Heart right ventricle (tissue), 16 donors: Measurements from ENCODE around the gene TPBGL. TPM values are rescaled to one million over a fixed set of nuclear protein-coding genes. Genes with fewer than 3 reads are reported as not detected.
"Not testable (repeated sequence)": the region's sequence is repeated elsewhere in the genome, so short reads cannot be mapped to it uniquely, and the experiment has no call there.

Source experiments
- ATAC-seq, 8 donors: fragments of 200-7000 bp; cut with Tn5 transposase; one replicate each; pipeline ENCODE4 v1.9.1; 2020; ENCODE audit warnings: mild to moderate bottlenecking in 8 of 8, moderate library complexity in 8 of 8, moderate number of reproducible peaks in 1 of 8
- DNase-seq, 2 donors: peaks; one replicate each; pipeline ENCODE4 v3.0.0-alpha.2; 2020
- H3K27ac ChIP-seq, 10 donors: fragments of 200-600 bp; sonication (generic) in 2 of 10; one replicate each; pipeline versions ENCODE4 v1.5.0 to v1.8.0; 2020 to 2022; ENCODE audit warnings: mild to moderate bottlenecking in 3 of 10
- H3K27me3 ChIP-seq, 7 donors: fragments of 200-600 bp; one replicate each; pipeline ENCODE4 v1.8.0; 2021 to 2022; ENCODE audit warnings: mild to moderate bottlenecking in 2 of 7
- H3K36me3 ChIP-seq, 9 donors: fragments of 200-600 bp; sonication (generic) in 1 of 9; one replicate each; pipeline versions ENCODE4 v1.5.0 to v1.8.0; 2020 to 2022; ENCODE audit warnings: mild to moderate bottlenecking in 2 of 9
- H3K4me1 ChIP-seq, 9 donors: fragments of 200-600 bp; sonication (generic) in 1 of 9; one replicate each; pipeline versions ENCODE4 v1.5.0 to v1.8.0; 2020 to 2022; ENCODE audit warnings: mild to moderate bottlenecking in 4 of 9
- H3K4me3 ChIP-seq, 10 donors: fragments of 200-600 bp; sonication (generic) in 2 of 10; one replicate each; pipeline versions ENCODE4 v1.5.0 to v1.8.0; 2020 to 2022; ENCODE audit warnings: mild to moderate bottlenecking in 7 of 10, moderate library complexity in 2 of 10
- H3K9me3 ChIP-seq, 11 donors: fragments of 200-600 bp in 10 of 11; sonication (generic) in 2 of 11; one replicate each; pipeline versions ENCODE4 v1.5.0 to v1.8.0; 2013 to 2022; ENCODE audit warnings: mild to moderate bottlenecking in 2 of 11, control low read depth in 1 of 11, moderate library complexity in 1 of 11
- WGBS, 2 donors: extraction: QIAGEN DNeasy Blood & Tissue Kit; methylation state at CpG; one replicate each; pipeline ENCODE4 v1.1.7; 2013; ENCODE audit warnings: inconsistent platforms in 1 of 2; 5-methylcytosine and 5-hydroxymethylcytosine counted together
- intact Hi-C, 10 donors: fragments of 100-400 bp; cut with DNase I; formaldehyde crosslinking; loops; one replicate each; pipeline versions ENCODE4 v1.11.1 to v1.14.2; 2022
- polyA plus RNA-seq, 2 donors: library from polyadenylated mRNA; stranded (reverse); fragments of 200-250 nt; gene quantifications; one replicate each; pipeline ENCODE4 v1.2.3, GENCODE V29; 2013
- total RNA-seq, 10 donors: library from RNA; stranded (reverse); fragmentation: NEBNext Ultra II Directional in 3 of 10; extraction: Animal tissue kit (Norgen Biotek cat#: 25700) in 3 of 10; gene quantifications; one replicate each; pipeline versions ENCODE4 v1.2.1 to v1.2.4, GENCODE V29; 2021 to 2023
- TF ChIP-seq, protein P1 (sequence below), 9 donors: fragments of 200-600 bp; sonication (generic) in 2 of 9; IDR thresholded peaks; one replicate each; pipeline versions ENCODE4 v1.5.0 to v1.8.0; 2021 to 2022; ENCODE audit warnings: antibody characterized with exemption in 9 of 9, mild to moderate bottlenecking in 5 of 9, moderate library complexity in 1 of 9
- donor health status: Arrhythmogenic right ventricular cardiomyopathy.
- donor health status: ischemic (EF 13 %, LVEDD 7.1; RV severe dilation, severe dysfunction).
- donor health status: healthy with polysubstance abuse.
- donor health status: DM: no; HTN: yes; CAD: no.
- donor health status: DM: no; HTN: no; CAD: no.
- donor health status: ischemic (EF 25% LVEDD 6.9; RV normal size, moderate dysfunction).
- donor health status: ischemic (EF 25% LVEDD 5.7; RV mildly dilated, moderate dysfunction).
- donor health status: healthy.
- donor health status: DM: yes; HTN: yes; CAD: no.
- donor health status: Ischemic cardiomyopathy.
- donor health status: ischemic (EF 35%, LVEDD 5.7; RV mildly dilated, moderate dysfunction).
- donor health status: nonischemic (EF 11% LVEDD 7.7; RV severe dilation, severe dysfunction).
- donor health status: DM: yes; HTN: yes; CAD: no.
- donor health status: PGD.
- donor health status: ischemic (EF 29% LVEDD 5.4; RV normal size, mild dysfunction).
- donor health status: nonischemic (EF 23%, LVEDD 6.1; RV moderate dilation, normal function).

The TPBGL gene
- total and polyA plus RNA-seq, 12 donors: 0.07 to 0.37 (median 0.16) TPM; not detected in 5

DNA sequence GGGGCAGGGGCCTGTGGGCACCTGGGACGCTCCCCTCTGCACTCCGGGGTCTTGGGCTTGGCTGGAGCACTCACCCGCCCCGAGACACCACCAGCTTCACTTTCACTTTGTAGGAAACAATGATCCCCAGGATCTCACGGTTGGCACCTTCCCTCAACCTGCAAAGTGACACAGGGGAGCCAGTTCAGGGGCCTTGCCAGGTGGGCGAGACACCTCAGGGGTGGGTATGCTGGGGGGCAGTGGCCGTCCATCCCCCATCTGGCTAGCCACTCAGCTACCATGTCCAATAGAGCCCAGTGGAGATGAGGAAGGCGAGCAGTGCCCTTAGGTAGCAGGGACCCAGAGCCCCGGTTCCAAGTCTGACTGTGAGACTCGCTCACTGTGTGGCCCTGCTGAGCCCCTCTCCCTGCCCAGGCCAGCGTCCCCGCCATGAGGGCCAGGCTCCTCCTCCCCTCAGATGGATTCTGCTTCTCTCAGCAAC lies 32.3 kb downstream of the TPBGL start:
- no peaks in the 10 kb centered on the region for H3K27me3 ChIP-seq
- 94 to 95% methylated on average over 11 to 12 of the region's 12 CpGs for WGBS, 2 donors
- H3K36me3 ChIP-seq: peaks cover 6 to 99% (median 14%) of the 10 kb centered on the region in 9 donors
- ATAC-seq (no peak), DNase-seq (no peak)
- H3K4me3 ChIP-seq: no peak overlapping the region
- H3K9me3 ChIP-seq: no peaks in the 10 kb centered on the region
- intact Hi-C loops: loop anchor here in 2 of 10 donors (5.0 to 10.0 kb wide), 2 partner anchors 259 to 262 kb away; no protein-coding TSS in a partner anchor
- TF ChIP-seq, protein P1, sequence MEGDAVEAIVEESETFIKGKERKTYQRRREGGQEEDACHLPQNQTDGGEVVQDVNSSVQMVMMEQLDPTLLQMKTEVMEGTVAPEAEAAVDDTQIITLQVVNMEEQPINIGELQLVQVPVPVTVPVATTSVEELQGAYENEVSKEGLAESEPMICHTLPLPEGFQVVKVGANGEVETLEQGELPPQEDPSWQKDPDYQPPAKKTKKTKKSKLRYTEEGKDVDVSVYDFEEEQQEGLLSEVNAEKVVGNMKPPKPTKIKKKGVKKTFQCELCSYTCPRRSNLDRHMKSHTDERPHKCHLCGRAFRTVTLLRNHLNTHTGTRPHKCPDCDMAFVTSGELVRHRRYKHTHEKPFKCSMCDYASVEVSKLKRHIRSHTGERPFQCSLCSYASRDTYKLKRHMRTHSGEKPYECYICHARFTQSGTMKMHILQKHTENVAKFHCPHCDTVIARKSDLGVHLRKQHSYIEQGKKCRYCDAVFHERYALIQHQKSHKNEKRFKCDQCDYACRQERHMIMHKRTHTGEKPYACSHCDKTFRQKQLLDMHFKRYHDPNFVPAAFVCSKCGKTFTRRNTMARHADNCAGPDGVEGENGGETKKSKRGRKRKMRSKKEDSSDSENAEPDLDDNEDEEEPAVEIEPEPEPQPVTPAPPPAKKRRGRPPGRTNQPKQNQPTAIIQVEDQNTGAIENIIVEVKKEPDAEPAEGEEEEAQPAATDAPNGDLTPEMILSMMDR (IDR thresholded peaks at IDR 0.05): no peak
- no peak overlapping the region for H3K27ac ChIP-seq
- peaks cover 0 to 22% (median 0%) of the 10 kb centered on the region in 9 donors for H3K4me1 ChIP-seq

GRCh38 chr11:75273411-75274391 lies 33.1 kb downstream of the TPBGL start:
- Histone ChIP-seq H3K4me1 (peaks cover 0 to 22% (median 0%) of the 10 kb centered on the region in 9 donors), H3K27ac (no peak overlapping the region), H3K9me3 (no peaks in the 10 kb centered on the region), H3K36me3 (peaks cover 6 to 99% (median 20%) of the 10 kb centered on the region in 9 donors), H3K4me3 (no peak overlapping the region), H3K27me3 (no peaks in the 10 kb centered on the region)
- TF ChIP-seq, protein P1 (IDR thresholded peaks at IDR 0.05): no peak
- no peak for DNase-seq
- ATAC-seq: peak in 2 of 8 donors; percentile 4 to 18
- 93% methylated on average over 15 of the region's 15 CpGs for WGBS, 2 donors
- intact Hi-C loops: loop anchor here in 2 of 10 donors (5.0 to 10.0 kb wide), 2 partner anchors 259 to 261 kb away; no protein-coding TSS in a partner anchor

DNA sequence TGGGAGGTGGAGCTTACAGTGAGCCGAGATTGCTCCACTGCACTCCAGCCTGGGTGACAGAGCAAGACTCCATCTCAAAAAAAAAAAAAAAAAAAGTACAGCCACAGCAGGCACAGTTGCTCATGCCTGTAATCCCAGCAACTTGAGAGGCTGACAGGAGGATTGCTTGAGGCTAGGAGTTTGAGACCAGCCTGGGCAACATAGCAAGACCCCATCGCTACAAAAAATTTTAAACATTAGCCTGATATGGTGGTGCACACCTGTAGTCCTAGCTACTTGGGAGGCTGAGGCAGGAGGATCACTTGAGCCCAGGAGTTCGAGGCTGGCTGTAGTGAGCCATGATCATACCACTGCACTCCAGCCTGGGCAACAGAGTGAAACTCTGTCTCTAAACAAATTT lies 34.1 kb downstream of the TPBGL start:
- Histone ChIP-seq H3K4me1 (peaks cover 0 to 22% (median 5%) of the 10 kb centered on the region in 9 donors), H3K27ac (peak overlapping the region in 2 of 10 donors; percentile 28 to 84), H3K36me3 (peaks cover 6 to 99% (median 20%) of the 10 kb centered on the region in 9 donors)
- H3K9me3 ChIP-seq, ATAC-seq, H3K27me3 ChIP-seq, H3K4me3 ChIP-seq, DNase-seq: not testable (repeated sequence)
- WGBS, 2 donors: 95 to 97% methylated on average over 3 of the region's 3 CpGs
- intact Hi-C loops: loop anchor here in 2 of 10 donors (5.0 to 10.0 kb wide), 2 partner anchors 258 to 260 kb away; no protein-coding TSS in a partner anchor

DNA sequence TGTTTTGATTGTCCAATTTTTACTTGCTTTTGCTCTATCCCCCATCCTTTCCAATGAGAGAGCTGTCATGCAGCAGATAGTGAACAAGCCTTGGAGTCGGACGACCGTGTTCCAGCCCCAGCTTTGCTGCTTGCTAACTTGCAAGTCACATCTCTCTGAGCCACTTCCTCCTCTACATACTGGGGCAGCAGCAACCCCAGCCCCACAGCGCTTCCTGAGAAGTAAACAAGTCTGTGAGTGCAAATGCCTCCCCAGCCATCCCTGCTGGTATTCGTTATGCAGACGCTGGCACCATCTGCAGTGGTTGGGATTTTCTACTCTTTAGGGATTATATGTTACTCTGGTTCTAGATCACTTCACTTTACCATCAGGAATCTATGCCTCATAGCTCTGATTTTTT lies 35.0 kb downstream of the TPBGL start:
- ATAC-seq: peak in 4 of 8 donors; percentile 18 to 57 (median 22)
- Histone ChIP-seq H3K9me3 (no peaks in the 10 kb centered on the region), H3K4me3 (peak overlapping the region in 1 of 10 donors; percentile 5), H3K36me3 (peaks cover 6 to 98% (median 20%) of the 10 kb centered on the region in 9 donors), H3K27ac (peak overlapping the region in 4 of 10 donors; percentile 8 to 84 (median 22)), H3K27me3 (no peaks in the 10 kb centered on the region), H3K4me1 (peaks cover 0 to 26% (median 14%) of the 10 kb centered on the region in 9 donors)
- intact Hi-C loops: loop anchor here in 1 of 10 donors (10.0 kb wide), 1 partner anchor 259 kb away; no protein-coding TSS in a partner anchor
- WGBS, 2 donors: 70% methylated on average over 6 of the region's 6 CpGs
- no peak for DNase-seq
- TF ChIP-seq, protein P1 (IDR thresholded peaks at IDR 0.05): no peak
